ENCODE results near the gene SLC4A7. TPM values are rescaled to one million over a fixed set of nuclear protein-coding genes. Genes with fewer than 3 reads are reported as not detected.

Gene SLC4A7
- total RNA-seq, 1 donor from 2014 or later, result 74.0 TPM

DNA sequence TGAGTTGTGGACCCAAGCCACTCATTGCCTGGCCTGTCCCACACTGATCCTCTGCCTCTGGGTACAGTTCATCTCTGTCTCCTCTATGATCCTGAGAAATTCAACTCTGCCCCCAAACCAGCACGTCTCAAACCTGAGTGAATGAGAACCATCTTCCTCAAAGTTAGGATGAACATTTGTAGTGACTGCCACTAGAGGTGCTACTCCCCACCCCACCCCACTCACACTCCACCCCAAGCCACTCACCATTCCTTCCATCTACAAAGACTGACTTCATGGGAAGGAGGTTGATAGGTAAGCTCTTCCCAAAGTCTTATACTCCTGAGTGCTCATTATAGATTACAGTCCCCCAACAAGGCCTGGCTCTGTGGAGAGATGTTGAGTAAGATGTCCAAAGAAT, 158.8 kb downstream of the SLC4A7 start:
- DNase-seq (ENCODE audit: low read depth), result no peak
- no peak overlapping the region for H3K4me3 ChIP-seq (ENCODE audit: low read depth, low read length)
- TF ChIP-seq, protein P1, sequence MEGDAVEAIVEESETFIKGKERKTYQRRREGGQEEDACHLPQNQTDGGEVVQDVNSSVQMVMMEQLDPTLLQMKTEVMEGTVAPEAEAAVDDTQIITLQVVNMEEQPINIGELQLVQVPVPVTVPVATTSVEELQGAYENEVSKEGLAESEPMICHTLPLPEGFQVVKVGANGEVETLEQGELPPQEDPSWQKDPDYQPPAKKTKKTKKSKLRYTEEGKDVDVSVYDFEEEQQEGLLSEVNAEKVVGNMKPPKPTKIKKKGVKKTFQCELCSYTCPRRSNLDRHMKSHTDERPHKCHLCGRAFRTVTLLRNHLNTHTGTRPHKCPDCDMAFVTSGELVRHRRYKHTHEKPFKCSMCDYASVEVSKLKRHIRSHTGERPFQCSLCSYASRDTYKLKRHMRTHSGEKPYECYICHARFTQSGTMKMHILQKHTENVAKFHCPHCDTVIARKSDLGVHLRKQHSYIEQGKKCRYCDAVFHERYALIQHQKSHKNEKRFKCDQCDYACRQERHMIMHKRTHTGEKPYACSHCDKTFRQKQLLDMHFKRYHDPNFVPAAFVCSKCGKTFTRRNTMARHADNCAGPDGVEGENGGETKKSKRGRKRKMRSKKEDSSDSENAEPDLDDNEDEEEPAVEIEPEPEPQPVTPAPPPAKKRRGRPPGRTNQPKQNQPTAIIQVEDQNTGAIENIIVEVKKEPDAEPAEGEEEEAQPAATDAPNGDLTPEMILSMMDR (conservative IDR thresholded peaks at IDR 0.05; ENCODE audit: low read depth, low read length), result peak; percentile 5

DNA sequence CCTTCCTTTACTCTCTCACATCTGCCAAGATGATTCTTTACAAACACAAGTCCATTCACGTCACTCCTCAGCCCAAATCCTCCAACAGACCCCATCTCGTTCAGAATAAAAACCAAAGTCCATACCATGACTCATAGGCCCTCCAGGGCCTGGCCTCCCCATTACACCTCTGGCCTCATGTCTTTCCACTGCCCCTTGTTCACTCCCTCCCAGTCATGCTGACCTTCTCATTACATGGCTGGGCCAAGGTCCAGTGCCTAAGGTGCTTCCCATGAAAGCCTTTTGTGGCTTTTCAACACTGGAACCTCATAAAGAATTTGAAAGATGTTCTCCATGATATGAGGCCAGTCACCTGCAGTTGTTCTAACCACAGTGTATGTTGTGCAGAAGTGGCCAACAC, 159.5 kb downstream of the SLC4A7 start:
- TF ChIP-seq, protein P1 (conservative IDR thresholded peaks at IDR 0.05; ENCODE audit: low read depth, low read length), result no peak
- H3K4me3 ChIP-seq (ENCODE audit: low read depth, low read length), result no peak overlapping the region
- no peak for DNase-seq (ENCODE audit: low read depth)

DNA sequence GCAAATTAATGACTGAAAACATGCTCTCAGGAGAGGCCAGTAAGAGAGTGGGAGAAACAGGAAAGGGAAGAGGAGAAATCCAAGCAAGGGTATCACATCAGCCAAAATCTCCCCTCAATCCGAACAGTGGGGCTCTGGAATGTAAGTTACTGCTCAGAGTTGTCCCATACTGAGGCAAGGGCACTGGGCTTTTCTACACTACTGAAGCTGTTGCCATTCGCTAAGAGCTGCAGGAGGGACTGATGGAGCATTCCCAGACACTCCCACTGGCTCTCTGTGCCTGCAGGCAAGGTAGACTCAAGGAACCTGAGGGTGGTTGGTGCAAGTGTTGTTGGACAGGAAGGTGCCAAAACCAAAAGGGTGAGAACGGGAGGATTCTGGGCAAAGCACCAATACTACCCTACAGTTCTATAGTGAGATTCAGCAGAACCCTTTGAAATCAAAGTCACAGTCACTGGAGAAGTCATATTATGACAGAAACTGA, 161.1 kb downstream of the SLC4A7 start:
- DNase-seq (ENCODE audit: low read depth), result no peak
- TF ChIP-seq, protein P1 (conservative IDR thresholded peaks at IDR 0.05; ENCODE audit: low read depth, low read length), result no peak
- H3K4me3 ChIP-seq (ENCODE audit: low read depth, low read length), result no peak overlapping the region

Other genes with a start within 250 kb of the SLC4A7 start
- gene NEK10, start 115.0 kb downstream of the SLC4A7 start, total RNA-seq, result 0.06 and 0.07 TPM in 2 replicates
- not detected in 2 replicates for gene EOMES, start 237.9 kb upstream of the SLC4A7 start, total RNA-seq